Panc1 (cell line): Measurements from ENCODE around the gene RNF138. TPM values are rescaled to one million over a fixed set of nuclear protein-coding genes. Genes with fewer than 3 reads are reported as not detected.

Experiments used
- ATAC-seq: fragments of 200-7000 bp; cut with Tn5 transposase; 2 replicates; pipeline ENCODE4 v1.9.1; 2020; ENCODE audit warnings: mild to moderate bottlenecking, moderate library complexity
- BruUV-seq: library from RNA; stranded (reverse); fragments of 400-500 nt; replicated peaks from 2 replicates; lab custom pipeline; 2021; lab: Mats Ljungman, UMichigan
- CTCF ChIA-PET: fragments of 300-600 bp; sonication (Branson Sonifier 250); formaldehyde crosslinking; loops from one replicate; lab custom pipeline; 2022; ENCODE audit warnings: antibody characterized with exemption; lab: Charles Lee
- POLR2A ChIA-PET: fragments of 300-600 bp; sonication (Branson Sonifier 250); formaldehyde crosslinking; loops from one replicate; lab custom pipeline; 2022; ENCODE audit warnings: antibody characterized with exemption; lab: Charles Lee
- DNase-seq: peaks from one replicate; pipeline ENCODE4 v3.0.0-alpha.2; 2010; ENCODE audit warnings: low read depth, low spot score
- H3K27ac ChIP-seq: 2 replicates; pipeline ENCODE4 v1.5.1; 2011; ENCODE audit warnings: mild to moderate bottlenecking, low read length, inconsistent platforms
- H3K27me3 ChIP-seq: fragments of 200-500 bp; sonication (Bioruptor generic); 2 replicates; pipeline ENCODE4 v1.6.0; 2014; ENCODE audit warnings: low read length, inconsistent platforms; ENCODE audit not compliant: control insufficient read depth, insufficient read depth
- H3K36me3 ChIP-seq: fragments of 200-500 bp; sonication (Bioruptor generic); 2 replicates; pipeline ENCODE4 v1.5.1; 2014; ENCODE audit warnings: inconsistent platforms, mild to moderate bottlenecking, low read length, moderate library complexity; ENCODE audit not compliant: control insufficient read depth, insufficient read depth
- H3K4me1 ChIP-seq: 2 replicates; pipeline ENCODE4 v1.5.1; 2011; ENCODE audit warnings: inconsistent platforms, mild to moderate bottlenecking, low read length, moderate library complexity; ENCODE audit not compliant: control insufficient read depth, insufficient read depth
- H3K4me3 ChIP-seq, 2 experiments: 2 replicates each; pipeline ENCODE4 v1.5.1; 2011 to 2012; ENCODE audit warnings: low read depth in 2 of 2, low read length in 2 of 2, mild to moderate bottlenecking in 2 of 2, inconsistent platforms in 1 of 2, moderate library complexity in 1 of 2
- H3K9me3 ChIP-seq: fragments of 200-500 bp; sonication (Bioruptor generic); 2 replicates; pipeline ENCODE4 v1.5.1; 2014; ENCODE audit warnings: low read depth, mild to moderate bottlenecking, inconsistent platforms, low read length, moderate library complexity; ENCODE audit not compliant: control insufficient read depth, insufficient read depth
- CTCF ChIP-seq: fragments of 450-650 bp; IDR thresholded peaks from 2 replicates; pipeline ENCODE4 v1.5.1; 2017; ENCODE audit warnings: mild to moderate bottlenecking
- POLR2AphosphoS5 ChIP-seq: IDR thresholded peaks from 2 replicates; pipeline ENCODE4 v1.6.1; 2012; ENCODE audit warnings: mild to moderate bottlenecking, low read depth, low read length, moderate library complexity
- REST ChIP-seq, 2 experiments: IDR thresholded peaks; 2 replicates each; pipeline ENCODE4 v1.6.1; 2011 to 2012; ENCODE audit warnings: low read depth in 2 of 2, control low read depth in 1 of 2, low read length in 1 of 2, mild to moderate bottlenecking in 1 of 2, moderate library complexity in 1 of 2; ENCODE audit not compliant: insufficient read depth in 1 of 2
- SIN3A ChIP-seq: IDR thresholded peaks from 2 replicates; pipeline ENCODE4 v1.6.1; 2012; ENCODE audit warnings: low read depth, mild to moderate bottlenecking, low read length, moderate library complexity, borderline replicate concordance; ENCODE audit not compliant: insufficient read depth
- TCF7L2 ChIP-seq: IDR thresholded peaks from 2 replicates; pipeline ENCODE4 v1.6.1; 2011; ENCODE audit warnings: mild to moderate bottlenecking, low read depth, low read length, inconsistent platforms
- in situ Hi-C: cut with HindIII; loops from 2 replicates; pipeline ENCODE4 v1.10.0; 2016; ENCODE audit warnings: low sequenced_read_pairs, low pct_unique_long_range_greater_than_20kb
- intact Hi-C: fragments of 100-400 bp; cut with micrococcal nuclease; formaldehyde crosslinking; loops from one replicate; pipeline ENCODE4 v1.10.0; 2022; ENCODE audit not compliant: unreplicated experiment
- total RNA-seq: library from RNA; stranded (reverse); gene quantifications from one replicate; pipeline ENCODE4 v1.2.1, GENCODE V29; 2021; ENCODE audit not compliant: unreplicated experiment

RNF138 gene
- total RNA-seq, 1 experiment from 2014 or later = 27.3 TPM

- H3K9me3 ChIP-seq = no peaks in the 10 kb centered on the region
- in situ Hi-C loops (no loop called here), intact Hi-C loops (no loop called here)
- no peaks in the 10 kb centered on the region for H3K36me3 ChIP-seq
- no peaks in the 10 kb centered on the region for H3K4me1 ChIP-seq
- no peak for ATAC-seq
- ChIA-PET POLR2A (no interaction called here), CTCF (no interaction called here)
- no peaks in the 10 kb centered on the region for H3K27me3 ChIP-seq
- DNase-seq = no peak
- H3K27ac ChIP-seq = no peak overlapping the region
- BruUV-seq = no TSS peak
- no peak overlapping the region for H3K4me3 ChIP-seq
- no peak for TF ChIP-seq REST (IDR thresholded peaks at IDR 0.05; ENCODE audit: insufficient read depth in 1 of 2, low read depth in 2 of 2, low read length in 1 of 2)
- TF ChIP-seq CTCF = no peak
- no peak for TF ChIP-seq POLR2AphosphoS5
- no peak for TF ChIP-seq SIN3A
- TF ChIP-seq TCF7L2 = no peak
Observed at GRCh38 chr18:32173654-32174053, 82.0 kb downstream of the RNF138 start.

- TF ChIP-seq TCF7L2 (no peak), REST (IDR thresholded peaks at IDR 0.05; ENCODE audit: insufficient read depth in 1 of 2, low read depth in 2 of 2, low read length in 1 of 2) (no peak)
- H3K4me1 ChIP-seq = no peaks in the 10 kb centered on the region
- no peaks in the 10 kb centered on the region for H3K27me3 ChIP-seq
- no peaks in the 10 kb centered on the region for H3K36me3 ChIP-seq
- ATAC-seq (no peak), DNase-seq (no peak)
- BruUV-seq = no TSS peak
- no peak overlapping the region for H3K27ac ChIP-seq
- ChIA-PET POLR2A (no interaction called here), CTCF (no interaction called here)
- no peaks in the 10 kb centered on the region for H3K9me3 ChIP-seq
- intact Hi-C loops = no loop called here
- in situ Hi-C loops = no loop called here
- no peak overlapping the region for H3K4me3 ChIP-seq
Observed at GRCh38 chr18:32174719-32175118, 83.0 kb downstream of the RNF138 start.
